A549 (cell line): ENCODE measurements around the gene TBX1.

Experiments used
- CHD2 ChIP-seq: fragments of 150-350 bp; IDR thresholded peaks from 2 replicates; pipeline ENCODE4 v1.6.1; 2014; ENCODE audit warnings: low read length; ENCODE audit not compliant: partially characterized antibody
- EP300 ChIP-seq, 2 experiments: fragments of >200 bp; sonication (Bioruptor Twin); formaldehyde crosslinking; IDR thresholded peaks; 2 replicates in 1 of 2; 3 replicates in 1 of 2; pipeline ENCODE4 v1.6.1; 2016 to 2017
- POLR2A ChIP-seq: IDR thresholded peaks from 2 replicates; pipeline ENCODE4 v1.6.1; 2012; ENCODE audit warnings: mild to moderate bottlenecking, low read length
- POLR2AphosphoS2 ChIP-seq: conservative IDR thresholded peaks from 2 replicates; pipeline ENCODE4 v1.6.1; 2012; ENCODE audit warnings: low read length, improper control_type of control experiment, inconsistent platforms
- RFX5 ChIP-seq: fragments of 450-650 bp; IDR thresholded peaks from 2 replicates; pipeline ENCODE4 v1.7.1; 2014; ENCODE audit warnings: antibody characterized with exemption, mild to moderate bottlenecking, moderate library complexity
- TF ChIP-seq, protein P1 (sequence below): fragments of >200 bp; sonication (Bioruptor Twin); formaldehyde crosslinking; IDR thresholded peaks from 3 replicates; pipeline ENCODE4 v1.5.1; 2016

DNA sequence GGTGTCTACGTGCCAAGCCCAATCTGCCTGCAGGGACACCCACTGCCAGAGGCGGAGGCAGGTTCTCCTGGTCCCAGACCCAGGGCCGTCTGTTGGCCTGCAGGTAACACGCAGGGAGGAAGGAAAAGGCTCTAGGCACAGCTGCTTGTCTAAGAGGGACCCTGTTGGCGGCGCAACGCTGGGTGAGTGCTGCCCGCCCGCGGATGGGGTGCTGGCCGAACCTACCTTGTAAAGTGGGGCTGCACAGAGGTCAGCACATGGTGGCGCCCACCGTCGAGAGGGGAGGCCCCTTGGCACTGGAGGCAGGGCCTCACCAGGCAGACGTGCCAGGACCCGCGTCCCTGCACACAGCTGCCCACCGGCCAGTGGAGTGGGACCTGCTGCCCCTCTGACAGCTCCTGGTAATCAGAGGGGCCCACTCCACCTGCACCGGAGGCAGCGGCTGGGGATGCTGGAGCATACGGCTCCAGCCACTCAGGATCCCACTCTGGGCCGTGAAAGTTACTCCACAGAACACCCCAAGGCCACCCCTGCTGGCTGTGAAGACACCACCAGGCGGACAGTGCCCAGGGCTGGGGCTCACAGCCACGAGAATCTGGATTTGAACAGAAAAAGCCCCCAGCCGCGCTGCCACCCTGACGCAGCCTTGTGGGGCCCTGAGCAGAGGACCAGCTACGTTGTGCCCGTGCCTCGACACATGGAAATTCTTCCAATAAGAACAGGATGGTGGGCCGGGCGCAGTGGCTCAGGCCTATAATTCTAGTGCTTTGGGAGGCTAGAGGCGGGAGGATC lies 24.0 kb downstream of the TBX1 start:
- TF ChIP-seq CHD2 (no peak), POLR2A (no peak), POLR2AphosphoS2 (no peak), EP300 (IDR thresholded peaks at IDR 0.05) (no peak), RFX5 (no peak)
- TF ChIP-seq, protein P1, sequence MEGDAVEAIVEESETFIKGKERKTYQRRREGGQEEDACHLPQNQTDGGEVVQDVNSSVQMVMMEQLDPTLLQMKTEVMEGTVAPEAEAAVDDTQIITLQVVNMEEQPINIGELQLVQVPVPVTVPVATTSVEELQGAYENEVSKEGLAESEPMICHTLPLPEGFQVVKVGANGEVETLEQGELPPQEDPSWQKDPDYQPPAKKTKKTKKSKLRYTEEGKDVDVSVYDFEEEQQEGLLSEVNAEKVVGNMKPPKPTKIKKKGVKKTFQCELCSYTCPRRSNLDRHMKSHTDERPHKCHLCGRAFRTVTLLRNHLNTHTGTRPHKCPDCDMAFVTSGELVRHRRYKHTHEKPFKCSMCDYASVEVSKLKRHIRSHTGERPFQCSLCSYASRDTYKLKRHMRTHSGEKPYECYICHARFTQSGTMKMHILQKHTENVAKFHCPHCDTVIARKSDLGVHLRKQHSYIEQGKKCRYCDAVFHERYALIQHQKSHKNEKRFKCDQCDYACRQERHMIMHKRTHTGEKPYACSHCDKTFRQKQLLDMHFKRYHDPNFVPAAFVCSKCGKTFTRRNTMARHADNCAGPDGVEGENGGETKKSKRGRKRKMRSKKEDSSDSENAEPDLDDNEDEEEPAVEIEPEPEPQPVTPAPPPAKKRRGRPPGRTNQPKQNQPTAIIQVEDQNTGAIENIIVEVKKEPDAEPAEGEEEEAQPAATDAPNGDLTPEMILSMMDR = no peak
